ENCODE data around the gene SLC38A2.

GRCh38 chr12:46387670-46388069 is 15.1 kb upstream of the SLC38A2 start:
- TF ChIP-seq EZH2phosphoT487 (IDR thresholded peaks at IDR 0.05; ENCODE audit: borderline replicate concordance), result no peak
- TF ChIP-seq CTCF (conservative IDR thresholded peaks at IDR 0.05; ENCODE audit: low read length), result no peak
